HG03378 (cell line): ENCODE results near the gene KDM4C.

Source experiments
- ATAC-seq: cut with Tn5 transposase; IDR thresholded peaks from one replicate; pipeline ENCODE4 v1.9.1; 2021; ENCODE audit warnings: mild to moderate bottlenecking, moderate library complexity; ENCODE audit not compliant: unreplicated experiment

Gene KDM4C

DNA sequence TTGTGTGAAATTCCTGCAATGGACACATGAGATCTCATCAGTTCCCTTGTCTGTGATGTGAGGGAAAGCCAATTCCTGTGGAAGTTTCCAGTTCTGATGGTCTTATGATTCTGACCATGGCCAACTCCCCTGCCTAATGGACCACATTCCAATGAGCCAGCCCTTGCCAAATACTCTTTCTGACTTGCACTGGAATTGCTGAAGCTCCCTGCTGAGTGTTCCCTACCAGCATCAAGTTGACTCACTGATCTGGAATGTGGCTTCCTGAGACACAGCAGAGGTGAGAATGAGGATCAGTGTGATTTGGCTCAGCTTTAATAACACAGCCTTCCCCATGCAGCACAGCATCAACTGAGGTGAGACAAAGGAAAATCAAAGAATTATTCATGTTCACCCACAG is 427.8 kb downstream of the KDM4C start:
- ATAC-seq, result no peak

DNA sequence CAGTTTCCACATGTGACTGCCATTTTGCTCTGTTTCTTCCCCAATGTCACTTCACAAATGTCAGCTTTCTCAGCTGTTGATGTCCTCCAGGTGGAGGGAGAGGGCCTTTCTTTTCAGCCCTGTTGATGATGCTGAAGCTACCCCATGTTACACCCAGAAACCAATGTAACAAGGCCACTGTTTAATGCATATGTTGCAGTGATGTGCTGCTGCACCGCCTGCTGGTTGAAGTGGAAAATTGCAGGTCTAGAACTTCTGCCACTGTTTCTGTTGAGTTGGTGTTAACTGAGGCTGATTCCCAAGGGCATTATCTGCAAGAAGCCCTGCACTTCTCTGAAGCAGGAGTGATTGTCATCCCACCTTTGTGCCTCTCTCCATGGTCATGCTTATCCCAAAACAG is 428.4 kb downstream of the KDM4C start:
- ATAC-seq, result no peak

DNA sequence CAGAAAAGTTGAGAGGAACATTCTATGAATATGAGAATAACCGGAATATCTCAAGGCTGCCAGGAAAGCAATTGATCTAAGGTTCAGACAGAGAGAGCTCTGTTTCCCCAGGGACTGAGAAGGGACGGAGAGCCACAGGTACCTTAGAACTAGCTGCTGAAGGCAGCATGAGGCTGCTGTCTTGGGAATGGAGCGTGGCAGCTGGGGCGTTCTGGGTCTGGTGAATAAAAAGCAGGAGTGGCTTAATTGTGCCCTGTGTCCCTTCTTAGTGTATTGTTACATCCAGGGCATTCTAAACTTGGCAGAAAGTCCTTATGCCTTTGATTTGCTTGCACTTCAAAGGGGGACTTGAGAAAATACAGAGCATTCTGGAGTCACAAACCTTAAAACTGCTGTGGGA is 434.5 kb downstream of the KDM4C start:
- no peak for ATAC-seq

DNA sequence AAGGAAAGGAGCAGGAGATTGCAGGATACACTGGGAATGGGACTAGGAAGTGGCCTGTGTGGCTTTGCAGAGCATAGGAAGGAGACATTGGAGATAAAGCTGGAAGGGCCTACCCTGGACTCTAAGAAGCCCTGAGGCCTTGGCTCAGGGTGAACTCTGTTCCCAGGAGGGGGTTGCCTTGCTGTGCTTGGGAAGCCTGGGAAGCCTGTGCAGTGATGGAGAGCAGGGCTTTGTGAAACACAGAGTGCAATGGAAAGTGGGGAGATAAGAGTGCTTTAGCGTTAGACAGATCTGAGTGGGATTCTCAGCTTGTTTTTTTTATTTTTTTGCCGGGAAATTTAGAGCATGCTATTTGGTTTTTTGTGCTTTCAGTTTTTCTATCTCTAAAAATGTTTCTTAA is 437.8 kb downstream of the KDM4C start:
- no peak for ATAC-seq

DNA sequence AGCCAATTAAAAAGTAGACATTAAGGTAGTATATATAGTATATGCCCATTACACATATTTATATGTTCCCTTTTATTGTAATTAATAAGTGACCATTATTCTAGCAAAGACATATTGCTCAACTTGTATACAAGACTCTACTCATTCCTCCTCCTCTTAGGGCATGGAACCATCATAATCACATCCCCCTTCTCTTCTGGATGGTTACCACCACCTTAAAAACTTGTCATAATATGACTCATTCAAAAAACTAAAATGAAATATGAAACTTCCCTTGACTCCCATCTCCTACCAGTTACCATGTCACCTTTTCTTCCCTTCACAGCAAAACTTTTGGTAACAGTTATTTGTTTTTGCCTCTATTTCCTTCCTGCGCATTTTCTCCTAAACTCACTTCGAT is 438.7 kb downstream of the KDM4C start:
- no peak for ATAC-seq

DNA sequence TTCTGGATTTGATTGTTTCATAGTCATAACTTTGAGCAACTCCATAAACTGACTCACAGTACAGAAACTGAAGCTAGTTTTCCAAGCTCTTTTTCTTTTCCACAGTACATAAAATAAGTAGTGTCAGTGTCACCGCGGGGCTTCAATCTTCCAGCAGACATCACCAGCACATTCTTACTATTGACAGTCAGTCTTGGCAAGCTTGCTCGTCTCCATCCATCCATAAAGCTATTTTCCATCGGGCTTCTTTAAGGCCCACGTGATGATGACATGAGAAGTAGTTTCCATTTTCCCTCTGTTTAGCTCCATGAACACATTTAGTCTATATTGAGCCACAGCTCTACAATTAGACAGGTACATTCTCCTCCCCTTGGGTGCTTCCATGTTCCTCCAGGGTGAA is 443.4 kb downstream of the KDM4C start:
- ATAC-seq, result no peak

DNA sequence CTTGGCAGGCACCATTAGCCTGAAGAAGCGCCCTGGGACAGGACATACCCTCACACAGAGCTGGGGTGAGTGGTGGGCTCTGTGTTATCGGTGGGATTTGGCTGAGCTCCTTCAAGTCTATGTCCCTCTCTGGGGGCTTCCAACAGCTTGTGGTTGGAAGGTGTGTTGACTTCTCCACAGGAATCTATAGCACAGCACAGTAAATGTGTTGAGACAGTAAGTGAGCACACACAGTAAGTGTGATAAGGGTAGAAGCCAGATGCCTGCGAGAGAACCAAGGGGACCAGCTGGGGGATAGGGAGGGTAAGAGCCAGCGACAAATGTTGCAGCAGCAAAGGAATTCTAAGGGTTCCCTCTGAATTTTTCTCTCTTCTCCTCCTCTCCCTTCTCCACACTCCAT is 448.0 kb downstream of the KDM4C start:
- ATAC-seq, result no peak

DNA sequence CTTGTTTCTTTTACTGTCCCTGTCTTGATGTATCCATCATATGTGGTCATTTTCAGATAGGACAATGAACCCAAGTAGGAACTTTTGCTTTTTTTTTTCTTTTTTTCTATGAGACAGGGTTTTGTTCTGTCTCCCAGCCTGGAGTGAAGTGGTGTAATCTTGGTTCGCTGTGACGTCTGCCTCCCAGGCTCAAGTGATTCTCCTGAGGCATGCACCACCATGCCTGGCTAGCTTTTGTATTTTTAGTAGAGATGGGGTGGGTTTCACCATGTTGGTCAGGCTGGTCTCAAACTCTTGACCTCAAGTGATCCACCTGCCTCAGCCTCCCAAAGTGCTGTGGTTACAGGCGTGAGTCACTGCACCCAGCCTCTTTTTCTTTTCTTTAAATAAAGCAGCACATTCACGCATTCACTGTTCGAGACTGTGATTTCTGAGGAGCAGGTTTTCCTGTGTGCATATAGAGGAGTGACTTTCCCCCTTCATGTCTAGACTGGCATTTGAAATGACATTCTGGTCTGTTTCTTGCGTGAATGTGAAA is 448.5 kb downstream of the KDM4C start:
- ATAC-seq, result no peak

DNA sequence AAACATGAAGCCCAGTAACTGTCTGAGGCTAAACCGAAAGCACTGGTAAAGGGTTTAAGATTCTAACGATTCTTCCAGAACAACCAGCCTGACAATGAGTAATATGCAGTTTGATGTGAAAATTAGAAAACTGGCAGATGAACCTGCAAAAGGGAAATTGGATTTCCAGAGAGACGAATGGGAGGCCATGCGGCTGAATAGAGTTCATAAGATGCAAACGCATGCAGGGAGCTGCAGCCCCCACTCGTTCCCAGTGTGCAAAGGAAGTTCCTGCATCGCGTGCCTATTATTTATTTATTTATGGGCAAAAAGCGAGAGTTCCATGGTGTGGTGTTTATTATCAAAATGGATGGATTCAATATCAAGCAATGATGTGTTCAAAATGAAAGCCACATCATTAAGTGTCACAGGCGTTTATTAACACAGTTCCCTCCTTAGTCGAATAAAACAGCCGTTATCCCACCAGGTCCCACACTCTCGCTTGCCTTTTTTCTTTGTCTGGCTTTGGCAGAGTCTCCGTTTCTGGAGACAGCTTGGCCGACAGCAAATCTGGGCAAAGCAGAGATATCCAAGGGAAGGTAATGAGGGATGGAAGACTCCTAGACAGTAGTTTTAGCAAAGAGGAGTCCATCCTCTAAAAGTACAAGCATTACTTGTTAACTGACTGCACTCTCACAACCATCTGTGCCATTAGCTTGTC is 451.4 kb downstream of the KDM4C start:
- no peak for ATAC-seq

DNA sequence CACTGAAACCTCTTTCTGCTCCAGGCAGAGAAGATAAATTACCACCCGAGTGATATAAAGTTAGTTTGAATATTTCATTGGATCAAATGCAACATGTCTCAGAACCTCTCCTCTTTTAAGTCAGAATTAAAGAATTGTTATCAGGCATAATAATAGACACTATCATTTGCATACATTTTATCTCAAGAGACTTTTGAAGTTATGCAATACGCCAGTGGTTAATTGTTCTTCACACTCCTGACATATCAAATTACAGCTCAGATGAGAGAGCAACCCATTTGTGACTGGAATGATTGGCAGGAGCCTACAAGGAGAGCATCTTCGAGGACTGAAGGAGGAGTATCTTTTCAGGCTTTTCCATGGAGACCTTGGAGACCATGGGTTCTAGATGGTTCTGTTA is 452.2 kb downstream of the KDM4C start:
- no peak for ATAC-seq

DNA sequence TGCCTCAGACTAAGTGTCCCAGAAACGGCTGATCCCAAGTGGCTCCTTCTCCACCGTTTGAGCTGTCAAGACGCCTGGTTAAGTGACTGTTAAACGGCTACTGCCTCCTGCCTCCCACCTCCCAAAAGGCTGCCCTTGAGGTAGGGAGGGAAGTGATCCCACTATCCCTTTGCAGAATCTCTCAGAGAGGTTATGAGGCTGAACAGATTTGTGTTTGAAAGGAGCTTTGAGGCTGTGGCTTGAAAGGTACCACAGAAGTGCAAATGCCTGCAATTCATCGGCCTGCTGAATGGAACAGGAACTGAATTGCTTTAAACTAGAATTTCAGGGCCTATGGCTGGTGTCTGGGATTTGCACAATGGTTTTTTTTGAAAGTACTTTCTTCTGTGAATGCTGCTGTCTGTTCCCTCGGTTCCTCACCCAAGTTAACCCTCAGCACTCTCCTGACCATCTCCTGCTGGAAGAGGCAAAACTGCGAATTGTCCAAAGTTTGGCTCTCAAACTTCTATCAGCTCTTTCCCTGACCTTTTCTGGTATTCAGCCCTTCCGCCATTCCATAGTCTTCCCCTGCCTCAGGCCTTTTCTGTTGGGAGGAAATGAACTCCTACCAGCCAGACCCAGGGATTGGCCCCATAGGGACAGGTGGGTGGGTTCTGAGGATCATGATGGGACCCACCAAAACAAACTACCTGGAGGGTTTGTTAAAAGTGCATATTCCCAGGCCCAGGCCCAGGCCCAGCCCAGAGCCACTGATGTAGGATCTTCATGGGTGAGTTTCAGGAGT is 453.3 kb downstream of the KDM4C start:
- ATAC-seq, result no peak

DNA sequence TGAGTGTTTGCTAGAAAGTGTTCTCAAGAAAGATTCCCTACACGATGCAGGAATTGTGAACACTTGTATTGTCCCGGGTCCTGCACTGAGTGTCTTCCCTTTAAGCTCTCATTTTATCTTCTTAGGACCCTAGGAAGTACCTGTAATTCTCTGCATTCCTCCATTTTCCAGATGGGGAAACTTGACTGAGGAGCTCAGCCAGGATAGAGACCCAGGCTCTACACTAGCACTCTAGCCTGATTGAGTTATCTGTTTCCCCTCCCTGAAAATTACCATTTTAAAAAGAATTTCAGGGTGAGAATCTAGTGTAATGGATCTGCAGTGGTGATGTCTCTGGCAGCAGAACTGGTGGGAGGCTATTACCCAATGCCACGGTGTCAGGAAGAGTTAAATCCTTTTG is 453.9 kb downstream of the KDM4C start:
- ATAC-seq, result no peak

DNA sequence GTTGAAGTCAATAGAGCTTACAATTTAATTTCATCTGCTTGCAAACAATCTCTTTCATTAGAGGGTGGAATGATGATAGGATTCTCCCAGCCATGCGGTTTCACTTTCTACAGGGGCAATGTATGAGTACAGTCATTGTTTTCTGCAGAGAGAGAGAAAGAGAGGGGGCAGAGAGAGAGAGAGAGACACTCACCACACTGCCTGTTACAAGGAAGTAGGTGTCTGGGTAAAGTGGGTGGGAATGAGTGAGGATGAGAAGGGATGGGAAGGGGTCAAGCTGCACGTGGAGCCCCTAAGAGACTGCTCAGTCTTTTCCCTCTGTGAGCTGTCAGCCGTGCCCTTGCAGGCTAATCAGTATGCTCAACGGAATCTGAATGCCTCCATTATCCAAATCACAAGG is 454.3 kb downstream of the KDM4C start:
- ATAC-seq, result no peak

DNA sequence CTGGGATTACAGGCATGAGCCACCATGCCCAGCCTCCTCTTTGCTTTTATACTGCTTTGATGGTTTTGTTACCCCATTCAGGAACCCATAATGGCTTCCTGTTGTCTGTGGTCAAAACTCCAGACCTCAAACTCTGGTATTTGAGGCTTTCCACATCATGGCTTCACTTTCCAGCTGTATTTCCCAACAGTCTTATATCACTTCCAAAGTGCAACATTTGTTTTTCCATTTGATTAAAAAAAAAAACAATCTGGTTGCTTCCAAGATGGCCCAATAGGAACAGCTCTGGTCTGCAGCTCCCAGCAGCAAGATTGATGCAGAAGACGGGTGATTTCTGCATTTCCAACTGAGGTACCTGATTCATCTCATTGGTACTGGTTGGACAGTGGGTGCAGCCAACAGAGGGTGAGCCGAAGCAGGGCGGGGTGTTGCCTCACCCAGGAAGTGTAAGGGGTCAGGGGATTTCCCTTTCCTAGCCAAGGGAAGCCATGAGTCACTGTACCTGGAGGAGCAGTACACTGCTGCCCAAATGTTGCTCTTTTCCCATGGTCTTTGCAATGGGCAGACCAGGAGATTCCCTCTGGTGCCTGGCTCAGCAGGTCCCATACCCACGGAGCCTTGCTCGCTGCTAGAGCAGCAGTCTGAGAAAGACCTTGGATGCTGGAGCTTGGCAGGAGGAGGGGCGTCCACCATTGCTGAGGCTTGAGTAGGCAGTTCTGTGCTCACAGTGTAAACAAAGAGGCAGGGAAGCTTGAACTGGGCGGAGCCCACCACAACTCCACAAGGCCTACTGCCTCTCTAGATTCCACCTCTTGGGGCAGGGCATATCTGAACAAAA is 458.4 kb downstream of the KDM4C start:
- no peak for ATAC-seq

DNA sequence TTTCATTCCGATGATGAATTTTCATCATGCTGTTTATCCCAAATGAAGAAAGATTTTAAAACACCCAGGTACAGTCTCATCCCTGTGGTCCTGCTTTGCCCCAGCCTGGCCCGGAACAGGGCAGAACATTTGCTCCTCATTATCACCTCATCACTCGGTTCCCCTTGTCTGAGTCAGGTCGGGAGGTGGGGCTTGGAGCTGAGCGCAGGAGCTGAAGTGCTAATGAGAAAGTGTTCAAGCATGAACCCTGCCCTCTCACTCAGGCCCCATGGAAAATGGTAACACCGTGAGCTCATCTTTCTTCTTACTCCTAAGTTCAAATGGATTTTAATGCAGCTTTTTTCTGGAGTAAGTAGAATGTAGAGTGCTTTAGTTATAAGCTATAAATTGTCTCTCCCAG is 466.2 kb downstream of the KDM4C start:
- ATAC-seq, result no peak
